Measurements from ENCODE around the gene SLC9A8. TPM values are rescaled to one million over a fixed set of nuclear protein-coding genes. Genes with fewer than 3 reads are reported as not detected.
"Not testable (repeated sequence)": the region's sequence is repeated elsewhere in the genome, so short reads cannot be mapped to it uniquely, and the experiment has no call there.

SLC9A8 gene
- total RNA-seq, 1 experiment from 2014 or later = 6.7 TPM

- TF ChIP-seq CTCF (IDR thresholded peaks at IDR 0.05 in 2 of 3, conservative IDR thresholded peaks at IDR 0.05 in 1 of 3; ENCODE audit: borderline replicate concordance in 1 of 3, insufficient read depth in 1 of 3, low read depth in 2 of 3, low read length in 2 of 3) (no peak), EZH2phosphoT487 (IDR thresholded peaks at IDR 0.05; ENCODE audit: borderline replicate concordance) (no peak), JUND (IDR thresholded peaks at IDR 0.05) (no peak), CEBPB (IDR thresholded peaks at IDR 0.05; ENCODE audit: low read depth) (no peak), MAX (IDR thresholded peaks at IDR 0.05) (no peak)
Observed at GRCh38 chr20:49781676-49782075, 31.0 kb upstream of the SLC9A8 start (continued).

GRCh38 chr20:49782439-49782838 lies 30.2 kb upstream of the SLC9A8 start:
- H3K9me2 ChIP-seq (ENCODE audit: insufficient read depth); BruUV-seq (replicated peaks); ATAC-seq; H3K36me3 ChIP-seq (ENCODE audit: control insufficient read depth in 1 of 2, insufficient read depth in 2 of 2, low read length in 2 of 2); H3K4me2 ChIP-seq (ENCODE audit: low read length); H2AFZ ChIP-seq (ENCODE audit: low read depth, low read length, poor library complexity, severe bottlenecking); H4K20me1 ChIP-seq (ENCODE audit: insufficient read depth); CTCF ChIA-PET; H3K4me3 ChIP-seq (replicated peaks in 1 of 2; ENCODE audit: low read depth in 1 of 2, low read length in 2 of 2); H3K27ac ChIP-seq (ENCODE audit: low read depth, low read length); H3K79me2 ChIP-seq (ENCODE audit: insufficient read depth, low read length); RAD21 ChIA-PET (ENCODE audit: low non-redundant PET in 1 of 2, low total read pairs in 2 of 2, uncharacterized antibody in 2 of 2, unreplicated experiment in 2 of 2); H3K27me3 ChIP-seq (ENCODE audit: insufficient read depth, low read length); H3K9me3 ChIP-seq (ENCODE audit: control insufficient read depth in 1 of 2, insufficient read depth in 1 of 2, low read depth in 1 of 2, low read length in 2 of 2); POLR2A ChIA-PET; H3K9ac ChIP-seq (ENCODE audit: low read length); intact Hi-C loops (cut with micrococcal nuclease); DNase-seq (ENCODE audit: low read depth, low spot score): not testable (repeated sequence)
- H3K4me1 ChIP-seq (ENCODE audit: control insufficient read depth in 1 of 2, insufficient read depth in 2 of 2, low read length in 2 of 2) = peaks cover 0 to 14% of the 10 kb centered on the region in 2 experiments; a peak in 3 of 4 replicates

- H4K20me1 ChIP-seq (ENCODE audit: insufficient read depth); RAD21 ChIA-PET (ENCODE audit: low non-redundant PET in 1 of 2, low total read pairs in 2 of 2, uncharacterized antibody in 2 of 2, unreplicated experiment in 2 of 2); CTCF ChIA-PET; H3K36me3 ChIP-seq (ENCODE audit: control insufficient read depth in 1 of 2, insufficient read depth in 2 of 2, low read length in 2 of 2); H3K9me3 ChIP-seq (ENCODE audit: control insufficient read depth in 1 of 2, insufficient read depth in 1 of 2, low read depth in 1 of 2, low read length in 2 of 2); H3K4me3 ChIP-seq (replicated peaks in 1 of 2; ENCODE audit: low read depth in 1 of 2, low read length in 2 of 2); POLR2A ChIA-PET; H3K27me3 ChIP-seq (ENCODE audit: insufficient read depth, low read length); H2AFZ ChIP-seq (ENCODE audit: low read depth, low read length, poor library complexity, severe bottlenecking); BruUV-seq (replicated peaks); ATAC-seq; H3K27ac ChIP-seq (ENCODE audit: low read depth, low read length); H3K4me2 ChIP-seq (ENCODE audit: low read length); H3K79me2 ChIP-seq (ENCODE audit: insufficient read depth, low read length); H3K9ac ChIP-seq (ENCODE audit: low read length); intact Hi-C loops (cut with micrococcal nuclease); DNase-seq (ENCODE audit: low read depth, low spot score); H3K9me2 ChIP-seq (ENCODE audit: insufficient read depth): not testable (repeated sequence)
- peaks cover 0 to 14% of the 10 kb centered on the region in 2 experiments; a peak in 3 of 4 replicates for H3K4me1 ChIP-seq (ENCODE audit: control insufficient read depth in 1 of 2, insufficient read depth in 2 of 2, low read length in 2 of 2)
Observed at GRCh38 chr20:49783021-49783995, 29.3 kb upstream of the SLC9A8 start.
